OCI-LY7 (cell line): ENCODE measurements around the gene CFAP92. TPM values are rescaled to one million over a fixed set of nuclear protein-coding genes. Genes with fewer than 3 reads are reported as not detected.

ENCODE experiments used
- BruUV-seq: library from RNA; stranded (reverse); fragments of 400-500 nt; replicated peaks from 2 replicates; lab custom pipeline; 2021; lab: Mats Ljungman, UMichigan
- CTCF ChIA-PET: fragments of 300-600 bp; sonication (Branson Sonifier 250); formaldehyde crosslinking; loops from one replicate; lab custom pipeline; 2022; ENCODE audit warnings: antibody characterized with exemption; ENCODE audit not compliant: unreplicated experiment; lab: Charles Lee
- POLR2A ChIA-PET: fragments of 300-600 bp; sonication (Branson Sonifier 250); formaldehyde crosslinking; loops from one replicate; lab custom pipeline; 2022; ENCODE audit warnings: antibody characterized with exemption; lab: Charles Lee
- DNase-seq: peaks from one replicate; pipeline ENCODE4 v3.0.0-alpha.2; 2015; ENCODE audit warnings: low spot score
- H2AFZ ChIP-seq: fragments of 200-600 bp; sonication (generic), shearing (Covaris generic); 2 replicates; pipeline ENCODE4 v1.6.1; 2014; ENCODE audit warnings: mild to moderate bottlenecking, antibody characterized with exemption, low read length, moderate library complexity
- H3K27ac ChIP-seq: fragments of 200-600 bp; sonication (generic); 2 replicates; pipeline ENCODE4 v1.5.1; 2014; ENCODE audit warnings: mixed run types, low read depth, mild to moderate bottlenecking, moderate library complexity, low read length, inconsistent platforms; ENCODE audit not compliant: poor library complexity, severe bottlenecking
- H3K36me3 ChIP-seq: fragments of 200-600 bp; sonication (generic); 2 replicates; pipeline ENCODE4 v1.6.1; 2014; ENCODE audit warnings: mild to moderate bottlenecking, antibody characterized with exemption, low read length, moderate library complexity, mixed read lengths; ENCODE audit not compliant: insufficient read depth
- H3K4me1 ChIP-seq: fragments of 200-600 bp; sonication (generic); 2 replicates; pipeline ENCODE4 v1.5.1; 2014; ENCODE audit warnings: mild to moderate bottlenecking, low read length; ENCODE audit not compliant: insufficient read depth, poor library complexity, severe bottlenecking
- H3K4me2 ChIP-seq: fragments of 200-600 bp; sonication (generic); 2 replicates; pipeline ENCODE4 v1.6.1; 2014; ENCODE audit warnings: mild to moderate bottlenecking, low read length
- H3K4me3 ChIP-seq: fragments of 200-600 bp; sonication (generic); 2 replicates; pipeline ENCODE4 v1.5.1; 2014; ENCODE audit warnings: mild to moderate bottlenecking, low read depth, low read length; ENCODE audit not compliant: poor library complexity, severe bottlenecking
- H3K79me2 ChIP-seq: fragments of 200-600 bp; sonication (generic); 2 replicates; pipeline ENCODE4 v1.6.1; 2016; ENCODE audit warnings: low read depth, mild to moderate bottlenecking, low read length, moderate library complexity, mixed read lengths; ENCODE audit not compliant: insufficient read depth
- H3K9me2 ChIP-seq: fragments of 200-600 bp; sonication (generic); 2 replicates; pipeline ENCODE4 v1.6.1; 2016; ENCODE audit warnings: mild to moderate bottlenecking, low read length, mixed read lengths; ENCODE audit not compliant: insufficient read depth
- H3K9me3 ChIP-seq: fragments of 200-600 bp; sonication (generic); 2 replicates; pipeline ENCODE4 v1.6.1; 2014; ENCODE audit warnings: mild to moderate bottlenecking, mixed run types, low read length, mixed read lengths
- H4K20me1 ChIP-seq: fragments of 200-600 bp; sonication (generic); 2 replicates; pipeline ENCODE4 v1.6.1; 2014; ENCODE audit warnings: mild to moderate bottlenecking, antibody characterized with exemption, low read length, moderate library complexity, mixed read lengths; ENCODE audit not compliant: insufficient read depth
- EZH2phosphoT487 ChIP-seq: fragments of 200-600 bp; sonication (generic); IDR thresholded peaks from 2 replicates; pipeline ENCODE4 v1.6.1; 2018; ENCODE audit warnings: low read depth, borderline replicate concordance, mild to moderate bottlenecking, mixed run types, antibody characterized with exemption, low read length, moderate library complexity, mixed read lengths
- intact Hi-C: fragments of 100-400 bp; cut with micrococcal nuclease; formaldehyde crosslinking; loops from one replicate; pipeline ENCODE4 v1.10.0; 2022; ENCODE audit not compliant: unreplicated experiment
- total RNA-seq, 2 experiments: library from RNA; depleted of rRNA in 1 of 2; stranded (reverse); fragments of >200 nt in 1 of 2; shearing (Covaris generic) in 1 of 2; gene quantifications; 2 replicates each; pipeline ENCODE4 v1.2.3, GENCODE V29; 2014 to 2022
- TF ChIP-seq, protein P1 (sequence below): fragments of 200-600 bp; sonication (generic); conservative IDR thresholded peaks from 2 replicates; pipeline ENCODE4 v1.5.1; 2014; ENCODE audit warnings: mild to moderate bottlenecking, antibody characterized with exemption, low read length, moderate library complexity, mixed read lengths

Gene CFAP92
- total RNA-seq, 2 experiments from 2014 or later: 0.08 to 0.66 TPM

- no TSS peak for BruUV-seq
Measured at GRCh38 chr3:128999102-128999501, 5.2 kb upstream of the CFAP92 start.

GRCh38 chr3:128998561-128998960 lies 4.7 kb upstream of the CFAP92 start:
- intact Hi-C loops: no loop called here

More at GRCh38 chr3:128999102-128999501, 5.2 kb upstream of the CFAP92 start:
- ChIA-PET POLR2A (interaction anchor here (0.6 to 1.1 kb wide), 5 partner anchors 8 to 163 kb away, joined by 3 to 8 read pairs (median 3); no protein-coding TSS in a partner anchor), CTCF (interaction anchor here (0.6 kb wide), 2 partner anchors 208 to 381 kb away, joined by 4 to 9 read pairs; no protein-coding TSS in a partner anchor)
- TF ChIP-seq, protein P1, sequence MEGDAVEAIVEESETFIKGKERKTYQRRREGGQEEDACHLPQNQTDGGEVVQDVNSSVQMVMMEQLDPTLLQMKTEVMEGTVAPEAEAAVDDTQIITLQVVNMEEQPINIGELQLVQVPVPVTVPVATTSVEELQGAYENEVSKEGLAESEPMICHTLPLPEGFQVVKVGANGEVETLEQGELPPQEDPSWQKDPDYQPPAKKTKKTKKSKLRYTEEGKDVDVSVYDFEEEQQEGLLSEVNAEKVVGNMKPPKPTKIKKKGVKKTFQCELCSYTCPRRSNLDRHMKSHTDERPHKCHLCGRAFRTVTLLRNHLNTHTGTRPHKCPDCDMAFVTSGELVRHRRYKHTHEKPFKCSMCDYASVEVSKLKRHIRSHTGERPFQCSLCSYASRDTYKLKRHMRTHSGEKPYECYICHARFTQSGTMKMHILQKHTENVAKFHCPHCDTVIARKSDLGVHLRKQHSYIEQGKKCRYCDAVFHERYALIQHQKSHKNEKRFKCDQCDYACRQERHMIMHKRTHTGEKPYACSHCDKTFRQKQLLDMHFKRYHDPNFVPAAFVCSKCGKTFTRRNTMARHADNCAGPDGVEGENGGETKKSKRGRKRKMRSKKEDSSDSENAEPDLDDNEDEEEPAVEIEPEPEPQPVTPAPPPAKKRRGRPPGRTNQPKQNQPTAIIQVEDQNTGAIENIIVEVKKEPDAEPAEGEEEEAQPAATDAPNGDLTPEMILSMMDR: no peak
- no peak for TF ChIP-seq EZH2phosphoT487
- Histone ChIP-seq H4K20me1 (no peaks in the 10 kb centered on the region), H3K79me2 (no peaks in the 10 kb centered on the region), H3K36me3 (no peaks in the 10 kb centered on the region), H2AFZ (0 out of 2 replicates have a peak overlapping the region, but pooled peaks have one; percentile 16), H3K4me1 (peaks cover 31% of the 10 kb centered on the region), H3K4me2 (no peak overlapping the region), H3K9me2 (no peaks in the 10 kb centered on the region), H3K27ac (no peak overlapping the region), H3K9me3 (no peaks in the 10 kb centered on the region), H3K4me3 (no peak overlapping the region)
- DNase-seq: no peak
- intact Hi-C loops: no loop called here

More at GRCh38 chr3:128998561-128998960, 4.7 kb upstream of the CFAP92 start:
- H3K4me1 ChIP-seq: peaks cover 36% of the 10 kb centered on the region
- no peak for DNase-seq
- H3K36me3 ChIP-seq: no peaks in the 10 kb centered on the region
- H3K9me2 ChIP-seq: no peaks in the 10 kb centered on the region
- no peaks in the 10 kb centered on the region for H4K20me1 ChIP-seq
- ChIA-PET POLR2A (interaction anchor here (0.6 to 1.1 kb wide), 4 partner anchors 13 to 300 kb away, joined by 3 to 4 read pairs (median 3); no protein-coding TSS in a partner anchor), CTCF (interaction anchor here (0.6 kb wide), 2 partner anchors 207 to 381 kb away, joined by 4 to 9 read pairs; no protein-coding TSS in a partner anchor)
- H3K27ac ChIP-seq: no peak overlapping the region
- no peaks in the 10 kb centered on the region for H3K9me3 ChIP-seq
- BruUV-seq: no TSS peak
- no peak overlapping the region for H3K4me3 ChIP-seq
- no peaks in the 10 kb centered on the region for H3K79me2 ChIP-seq
- H2AFZ ChIP-seq: 0 out of 2 replicates have a peak overlapping the region, but pooled peaks have one; percentile 16
- TF ChIP-seq EZH2phosphoT487: no peak
- TF ChIP-seq, protein P1: no peak
- H3K4me2 ChIP-seq: 0 out of 2 replicates have a peak overlapping the region, but pooled peaks have one; percentile 0
